Endothelial cell of umbilical vein (primary cell): ENCODE measurements around the gene PSD2. TPM values are rescaled to one million over a fixed set of nuclear protein-coding genes. Genes with fewer than 3 reads are reported as not detected.

Source experiments
- BruUV-seq: library from RNA; stranded (reverse); fragments of 400-500 nt; replicated peaks from 2 replicates; lab custom pipeline; 2021; lab: Mats Ljungman, UMichigan
- CTCF ChIA-PET: fragments of 300-600, 350-600 bp; sonication (Branson Sonifier 250); formaldehyde crosslinking; loops from one replicate; lab custom pipeline; 2021; ENCODE audit warnings: antibody characterized with exemption, inconsistent platforms; lab: Charles Lee
- POLR2A ChIA-PET: fragments of 300-600, 350-600 bp; sonication (Branson Sonifier 250); formaldehyde crosslinking; loops from one replicate; lab custom pipeline; 2021; ENCODE audit warnings: antibody characterized with exemption, inconsistent platforms; lab: Charles Lee
- DNase-seq: peaks from one replicate; pipeline ENCODE4 v3.0.0-alpha.2; 2011; ENCODE audit warnings: low read depth, low spot score
- FAIRE-seq: peaks from 2 replicates; lab custom pipeline; 2011; peaks lifted over from hg19 to GRCh38; lab: Jason Lieb, UNC
- H2AFZ ChIP-seq: 2 replicates; pipeline ENCODE4 v1.6.0; 2012; ENCODE audit warnings: low read depth, low read length, control low read depth, inconsistent platforms
- H3K27ac ChIP-seq: 2 replicates; pipeline ENCODE4 v1.5.1; 2011; ENCODE audit warnings: low read depth, mild to moderate bottlenecking, control low read depth, low read length, moderate library complexity; ENCODE audit not compliant: insufficient read depth
- H3K27me3 ChIP-seq, 2 experiments: 2 replicates each; pipeline versions ENCODE4 v1.6.0 to v1.6.1; 2011; ENCODE audit warnings: low read length in 2 of 2, mixed read lengths in 1 of 2; ENCODE audit not compliant: control insufficient read depth in 2 of 2, insufficient read depth in 2 of 2
- H3K36me3 ChIP-seq, 2 experiments: 2 replicates in 1 of 2; 3 replicates in 1 of 2; pipeline ENCODE4 v1.5.1; 2011; ENCODE audit warnings: low read length in 2 of 2, mild to moderate bottlenecking in 1 of 2, moderate library complexity in 1 of 2; ENCODE audit not compliant: control insufficient read depth in 2 of 2, insufficient read depth in 2 of 2; ENCODE audit errors: extremely low read depth in 1 of 2
- H3K4me1 ChIP-seq: 3 replicates; pipeline ENCODE4 v1.5.1; 2011; ENCODE audit warnings: mild to moderate bottlenecking, low read length; ENCODE audit not compliant: control insufficient read depth, insufficient read depth; ENCODE audit errors: extremely low read depth
- H3K4me2 ChIP-seq: 2 replicates; pipeline ENCODE4 v1.6.1; 2011; ENCODE audit warnings: low read length, control low read depth, mixed read lengths; ENCODE audit not compliant: insufficient read depth
- H3K4me3 ChIP-seq, 3 experiments: fragments of 200-600 bp in 1 of 3; sonication (generic), shearing (Covaris generic) in 1 of 3; replicated peaks in 1 of 3; 2 replicates each; pipeline ENCODE4 v1.5.1; 2011 to 2016; ENCODE audit warnings: control low read depth in 3 of 3, low read length in 3 of 3, mild to moderate bottlenecking in 2 of 3, inconsistent platforms in 1 of 3, low read depth in 1 of 3, moderate library complexity in 1 of 3; ENCODE audit not compliant: insufficient read depth in 1 of 3
- H3K79me2 ChIP-seq: 2 replicates; pipeline ENCODE4 v1.6.0; 2012; ENCODE audit warnings: low read length, inconsistent platforms; ENCODE audit not compliant: control insufficient read depth, insufficient read depth
- H3K9ac ChIP-seq: replicated peaks from 2 replicates; pipeline ENCODE3; 2011; ENCODE audit warnings: low read length, control low read depth; ENCODE audit not compliant: insufficient read depth; ENCODE audit errors: extremely low read depth
- H3K9me1 ChIP-seq: replicated peaks from 3 replicates; pipeline ENCODE4 v1.6.0; 2011; ENCODE audit warnings: mild to moderate bottlenecking, low read length; ENCODE audit not compliant: control insufficient read depth, insufficient read depth; ENCODE audit errors: extremely low read depth
- H3K9me3 ChIP-seq: replicated peaks from 2 replicates; pipeline ENCODE4 v1.5.1; 2012; ENCODE audit warnings: low read length, inconsistent platforms; ENCODE audit not compliant: control insufficient read depth, insufficient read depth
- H4K20me1 ChIP-seq: replicated peaks from 2 replicates; pipeline ENCODE3; 2011; ENCODE audit warnings: mild to moderate bottlenecking, low read length; ENCODE audit not compliant: control insufficient read depth, insufficient read depth; ENCODE audit errors: extremely low read depth
- EZH2 ChIP-seq: IDR thresholded peaks from 2 replicates; pipeline ENCODE4 v1.6.1; 2012; ENCODE audit warnings: borderline replicate concordance, low read depth, mild to moderate bottlenecking, moderate library complexity, low read length, inconsistent platforms; ENCODE audit not compliant: severe bottlenecking
- FOS ChIP-seq: IDR thresholded peaks from 2 replicates; pipeline ENCODE4 v1.6.1; 2011; ENCODE audit warnings: mild to moderate bottlenecking, low read length, moderate library complexity, borderline replicate concordance; ENCODE audit not compliant: insufficient read depth
- GATA2 ChIP-seq: IDR thresholded peaks from 2 replicates; pipeline ENCODE4 v1.7.0; 2011; ENCODE audit warnings: low read depth, mild to moderate bottlenecking, moderate library complexity, mixed read lengths, low read length; ENCODE audit not compliant: insufficient read length, insufficient read depth
- JUN ChIP-seq: IDR thresholded peaks from 2 replicates; pipeline ENCODE4 v1.6.1; 2011; ENCODE audit warnings: borderline replicate concordance, low read depth; ENCODE audit not compliant: insufficient read length, insufficient read depth
- MYC ChIP-seq: IDR thresholded peaks from one replicate; pipeline ENCODE4 v1.6.1; 2011; ENCODE audit warnings: mild to moderate bottlenecking, low read depth, low read length
- POLR2A ChIP-seq: IDR thresholded peaks from 2 replicates; pipeline ENCODE4 v1.6.1; 2012; ENCODE audit warnings: low read depth, mild to moderate bottlenecking, control low read depth, low read length
- POLR2AphosphoS5 ChIP-seq: IDR thresholded peaks from 2 replicates; pipeline ENCODE4 v1.6.1; 2012; ENCODE audit warnings: low read depth, mild to moderate bottlenecking, control low read depth, low read length, moderate library complexity; ENCODE audit not compliant: insufficient read depth
- dilution Hi-C: fragments of 300-500 bp; cut with MboI; formaldehyde crosslinking; loops from one replicate; pipeline ENCODE4 v1.15.0; 2019; ENCODE audit warnings: low sequenced_read_pairs; ENCODE audit not compliant: extremely low pct_ligation_motif_present
- intact Hi-C: fragments of 100-400 bp; cut with micrococcal nuclease; formaldehyde crosslinking; loops from one replicate; pipeline ENCODE4 v1.10.0; 2022
- polyA plus RNA-seq, 4 experiments: library from polyadenylated mRNA; depleted of rRNA in 3 of 4; stranded (reverse) in 3 of 4; unstranded in 1 of 4; fragments of >200 nt; gene quantifications; 2 replicates each; pipeline versions ENCODE4 v1.2.1 to v1.2.3, GENCODE V29; 2011 to 2012; ENCODE audit warnings: missing spikeins in 1 of 4
- total RNA-seq: library from RNA; stranded (reverse); gene quantifications from 2 replicates; pipeline ENCODE4 v1.2.3, GENCODE V29; 2021
- TF ChIP-seq, protein P1 (sequence below), 2 donors: IDR thresholded peaks; 1 replicate in 1 of 2; 2 replicates in 1 of 2; pipeline ENCODE4 v1.5.1; 2011; ENCODE audit warnings: low read length in 2 of 2, mild to moderate bottlenecking in 2 of 2, moderate library complexity in 2 of 2, control low read depth in 1 of 2, inconsistent platforms in 1 of 2, low read depth in 1 of 2; ENCODE audit not compliant: insufficient read depth in 1 of 2; ENCODE audit errors: extremely low read depth in 1 of 2
- TF ChIP-seq, protein P2 (sequence below): IDR thresholded peaks from 2 replicates; pipeline ENCODE4 v1.6.1; 2011; ENCODE audit not compliant: insufficient read depth, insufficient read length

PSD2 gene
- total and polyA plus RNA-seq, 2 donors (not counting 3 experiments of a cell fraction or from before 2014, with no cell fraction given): not detected

DNA sequence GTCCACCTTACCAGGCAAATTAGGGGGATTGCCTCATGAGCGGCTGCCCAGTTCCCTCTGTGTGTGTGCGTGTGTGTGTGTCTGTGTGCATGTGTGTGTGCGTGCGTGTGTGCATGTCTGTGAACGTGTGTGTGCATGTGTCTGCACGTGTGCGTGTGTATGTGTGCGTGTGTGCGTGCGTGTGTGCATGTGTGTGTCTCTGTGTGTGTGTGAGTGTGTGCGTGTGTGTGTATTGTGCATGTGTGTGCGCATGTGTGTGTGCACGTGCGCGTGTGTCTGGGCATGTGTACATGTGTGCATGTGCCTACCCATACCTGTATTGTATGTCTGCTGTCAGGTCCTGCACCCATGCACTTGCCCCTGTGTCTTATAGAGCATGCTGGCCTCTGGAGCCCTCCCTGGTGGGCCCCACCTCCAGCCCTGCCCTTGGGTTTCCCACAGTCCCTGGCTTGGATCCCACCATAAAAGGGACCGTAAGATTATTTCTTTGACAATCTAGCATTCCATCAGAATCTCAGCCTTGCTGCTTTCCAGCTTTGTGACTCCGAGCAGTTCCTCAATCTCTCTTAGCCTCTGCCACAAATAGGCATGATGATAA is 9.3 kb downstream of the PSD2 start:
- no peak for FAIRE-seq

More for the DNA sequence above, 9.3 kb downstream of the PSD2 start:
- Histone ChIP-seq H3K27me3 (peaks cover 0 to 4% of the 10 kb centered on the region in 2 experiments), H3K4me3 (no peak overlapping the region), H3K79me2 (no peaks in the 10 kb centered on the region), H3K36me3 (no peaks in the 10 kb centered on the region), H3K9me3 (no peaks in the 10 kb centered on the region), H3K4me1 (no peaks in the 10 kb centered on the region), H3K4me2 (no peak overlapping the region), H2AFZ (no peak overlapping the region), H3K9ac (no peak overlapping the region), H3K27ac (no peak overlapping the region), H3K9me1 (no peaks in the 10 kb centered on the region), H4K20me1 (no peaks in the 10 kb centered on the region)
- no TSS peak for BruUV-seq
- POLR2A ChIA-PET: no interaction called here
- no peak for TF ChIP-seq FOS
- TF ChIP-seq, protein P1, sequence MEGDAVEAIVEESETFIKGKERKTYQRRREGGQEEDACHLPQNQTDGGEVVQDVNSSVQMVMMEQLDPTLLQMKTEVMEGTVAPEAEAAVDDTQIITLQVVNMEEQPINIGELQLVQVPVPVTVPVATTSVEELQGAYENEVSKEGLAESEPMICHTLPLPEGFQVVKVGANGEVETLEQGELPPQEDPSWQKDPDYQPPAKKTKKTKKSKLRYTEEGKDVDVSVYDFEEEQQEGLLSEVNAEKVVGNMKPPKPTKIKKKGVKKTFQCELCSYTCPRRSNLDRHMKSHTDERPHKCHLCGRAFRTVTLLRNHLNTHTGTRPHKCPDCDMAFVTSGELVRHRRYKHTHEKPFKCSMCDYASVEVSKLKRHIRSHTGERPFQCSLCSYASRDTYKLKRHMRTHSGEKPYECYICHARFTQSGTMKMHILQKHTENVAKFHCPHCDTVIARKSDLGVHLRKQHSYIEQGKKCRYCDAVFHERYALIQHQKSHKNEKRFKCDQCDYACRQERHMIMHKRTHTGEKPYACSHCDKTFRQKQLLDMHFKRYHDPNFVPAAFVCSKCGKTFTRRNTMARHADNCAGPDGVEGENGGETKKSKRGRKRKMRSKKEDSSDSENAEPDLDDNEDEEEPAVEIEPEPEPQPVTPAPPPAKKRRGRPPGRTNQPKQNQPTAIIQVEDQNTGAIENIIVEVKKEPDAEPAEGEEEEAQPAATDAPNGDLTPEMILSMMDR (IDR thresholded peaks at IDR 0.05; ENCODE audit: extremely low read depth in 1 of 2, insufficient read depth in 1 of 2, low read depth in 1 of 2, low read length in 2 of 2): no peak
- no peak for TF ChIP-seq MYC
- TF ChIP-seq, protein P2, sequence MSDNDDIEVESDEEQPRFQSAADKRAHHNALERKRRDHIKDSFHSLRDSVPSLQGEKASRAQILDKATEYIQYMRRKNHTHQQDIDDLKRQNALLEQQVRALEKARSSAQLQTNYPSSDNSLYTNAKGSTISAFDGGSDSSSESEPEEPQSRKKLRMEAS: no peak
- no peak for TF ChIP-seq JUN
- TF ChIP-seq POLR2AphosphoS5: no peak
- no peak for TF ChIP-seq POLR2A
- TF ChIP-seq EZH2: no peak
- no peak for TF ChIP-seq GATA2
- dilution Hi-C loops: no loop called here
- CTCF ChIA-PET: interaction anchor here (1.2 to 3.9 kb wide), 2 partner anchors 13 to 17 kb away, joined by 3 to 27 read pairs; no protein-coding TSS in a partner anchor
- intact Hi-C loops: no loop called here
- DNase-seq: no peak
